HEK293T (cell line): ENCODE measurements around the gene TGFBR3.

Experiments
- ARNT ChIP-seq: fragments of 450-650 bp; IDR thresholded peaks from 2 replicates; pipeline ENCODE4 v1.6.1; 2017; ENCODE audit warnings: mild to moderate bottlenecking
- BHLHE40 ChIP-seq: fragments of 450-650 bp; IDR thresholded peaks from 2 replicates; pipeline ENCODE4 v1.6.1; 2016; ENCODE audit warnings: mild to moderate bottlenecking, moderate library complexity, borderline replicate concordance
- CTBP1 ChIP-seq: fragments of 450-650 bp; IDR thresholded peaks from 2 replicates; pipeline ENCODE4 v1.6.1; 2016; ENCODE audit warnings: borderline replicate concordance
- ELF4 ChIP-seq: fragments of 450-650 bp; IDR thresholded peaks from 2 replicates; pipeline ENCODE4 v1.6.1; 2017; ENCODE audit warnings: antibody characterized with exemption
- FOXA1 ChIP-seq: fragments of 450-650 bp; IDR thresholded peaks from 2 replicates; pipeline ENCODE4 v1.6.1; 2016; ENCODE audit warnings: mild to moderate bottlenecking
- FOXK2 ChIP-seq: fragments of 450-650 bp; IDR thresholded peaks from 2 replicates; pipeline ENCODE4 v1.6.1; 2016; ENCODE audit warnings: mild to moderate bottlenecking
- FOXM1 ChIP-seq: fragments of 450-650 bp; IDR thresholded peaks from 2 replicates; pipeline ENCODE4 v1.6.1; 2017; ENCODE audit warnings: mild to moderate bottlenecking, borderline replicate concordance
- HDGF ChIP-seq: fragments of 450-650 bp; IDR thresholded peaks from 2 replicates; pipeline ENCODE4 v1.6.1; 2017; ENCODE audit warnings: antibody characterized with exemption, borderline replicate concordance
- L3MBTL2 ChIP-seq: fragments of 450-650 bp; conservative IDR thresholded peaks from 2 replicates; pipeline ENCODE4 v1.6.1; 2016; ENCODE audit warnings: mild to moderate bottlenecking
- NFRKB ChIP-seq: fragments of 450-650 bp; IDR thresholded peaks from 2 replicates; pipeline ENCODE4 v1.6.1; 2016; ENCODE audit warnings: mild to moderate bottlenecking, moderate library complexity
- SP1 ChIP-seq: fragments of 450-650 bp; IDR thresholded peaks from 2 replicates; pipeline ENCODE4 v1.6.1; 2017
- SUZ12 ChIP-seq: fragments of 450-650 bp; IDR thresholded peaks from 2 replicates; pipeline ENCODE4 v1.6.1; 2016; ENCODE audit warnings: mild to moderate bottlenecking
- TARDBP ChIP-seq: fragments of 450-650 bp; IDR thresholded peaks from 2 replicates; pipeline ENCODE4 v1.6.1; 2016
- TF ChIP-seq, protein P1 (sequence below): fragments of 450-650 bp; IDR thresholded peaks from 2 replicates; pipeline ENCODE4 v1.6.1; 2016

DNA sequence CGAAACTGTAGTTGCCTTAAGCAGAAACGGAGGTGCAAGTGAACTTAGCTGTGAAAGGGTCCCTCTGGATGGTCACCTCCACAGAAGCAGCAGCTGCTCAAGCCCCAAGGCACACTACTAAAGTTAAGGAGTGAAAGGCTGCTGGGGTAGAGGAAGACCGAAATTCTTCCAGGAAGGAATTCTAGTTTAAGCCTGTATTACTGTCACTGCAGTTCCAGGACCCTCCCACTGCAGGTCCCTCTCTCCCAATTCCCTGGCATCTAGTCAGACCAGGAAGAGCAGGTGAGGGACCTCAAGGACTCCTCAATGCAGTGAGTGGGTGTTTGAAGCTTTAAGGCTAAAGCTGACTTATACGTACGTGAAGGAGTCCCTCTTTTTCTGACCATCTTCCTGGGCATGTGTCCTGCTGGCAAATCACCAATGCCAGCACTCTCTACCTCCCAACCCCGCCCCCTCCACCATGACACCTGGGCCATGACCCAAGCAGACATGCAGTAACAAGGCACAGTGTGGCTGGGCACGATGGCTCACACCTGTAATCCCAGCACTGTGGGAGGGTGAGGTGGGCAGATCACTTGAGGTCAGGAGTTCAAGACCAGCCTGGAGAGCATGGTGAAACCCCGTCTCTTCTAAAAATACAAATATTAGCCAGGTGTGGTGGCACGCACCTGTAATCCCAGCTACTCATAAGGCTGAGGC is 57.2 kb downstream of the TGFBR3 start:
- TF ChIP-seq FOXM1: no peak
- TF ChIP-seq SP1: no peak
- TF ChIP-seq SUZ12: no peak
- TF ChIP-seq ARNT: no peak
- TF ChIP-seq BHLHE40: no peak
- TF ChIP-seq, protein P1, sequence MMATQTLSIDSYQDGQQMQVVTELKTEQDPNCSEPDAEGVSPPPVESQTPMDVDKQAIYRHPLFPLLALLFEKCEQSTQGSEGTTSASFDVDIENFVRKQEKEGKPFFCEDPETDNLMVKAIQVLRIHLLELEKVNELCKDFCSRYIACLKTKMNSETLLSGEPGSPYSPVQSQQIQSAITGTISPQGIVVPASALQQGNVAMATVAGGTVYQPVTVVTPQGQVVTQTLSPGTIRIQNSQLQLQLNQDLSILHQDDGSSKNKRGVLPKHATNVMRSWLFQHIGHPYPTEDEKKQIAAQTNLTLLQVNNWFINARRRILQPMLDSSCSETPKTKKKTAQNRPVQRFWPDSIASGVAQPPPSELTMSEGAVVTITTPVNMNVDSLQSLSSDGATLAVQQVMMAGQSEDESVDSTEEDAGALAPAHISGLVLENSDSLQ: no peak
- TF ChIP-seq TARDBP: no peak
- no peak for TF ChIP-seq ELF4
- TF ChIP-seq HDGF: no peak
- TF ChIP-seq FOXK2: no peak
- TF ChIP-seq FOXA1: no peak
- TF ChIP-seq NFRKB: no peak
- no peak for TF ChIP-seq L3MBTL2
- TF ChIP-seq CTBP1: no peak
